Neural progenitor cell (in vitro differentiated cells): Measurements from ENCODE around the gene LHX2. TPM values are rescaled to one million over a fixed set of nuclear protein-coding genes. Genes with fewer than 3 reads are reported as not detected.

Experiments used
- DNase-seq: peaks from one replicate; pipeline ENCODE4 v3.0.0-alpha.2; 2016; ENCODE audit warnings: low spot score
- H2AFZ ChIP-seq: fragments of 200-600 bp; sonication (generic); replicated peaks from 2 replicates; pipeline ENCODE4 v1.6.1; 2016; ENCODE audit warnings: antibody characterized with exemption
- H3F3A ChIP-seq: fragments of 200-600 bp; sonication (generic); 2 replicates; pipeline ENCODE4 v1.6.1; 2016; ENCODE audit warnings: antibody characterized with exemption, low read depth
- H3K27ac ChIP-seq: fragments of 200-600 bp; sonication (generic); 2 replicates; pipeline ENCODE4 v1.5.1; 2016; ENCODE audit warnings: mild to moderate bottlenecking
- H3K27me3 ChIP-seq: fragments of 200-600 bp; sonication (generic); 2 replicates; pipeline ENCODE4 v1.6.1; 2016; ENCODE audit warnings: mild to moderate bottlenecking, moderate library complexity
- H3K36me3 ChIP-seq: fragments of 200-600 bp; sonication (generic); 2 replicates; pipeline ENCODE4 v1.5.1; 2016
- H3K4me1 ChIP-seq: fragments of 200-600 bp; sonication (generic); 2 replicates; pipeline ENCODE4 v1.6.1; 2016; ENCODE audit warnings: mixed run types
- H3K4me2 ChIP-seq: fragments of 200-600 bp; sonication (generic); 2 replicates; pipeline ENCODE4 v1.6.1; 2016
- H3K4me3 ChIP-seq: fragments of 200-600 bp; sonication (generic); 2 replicates; pipeline ENCODE4 v1.5.1; 2016
- H3K79me2 ChIP-seq: fragments of 200-600 bp; sonication (generic); 2 replicates; pipeline ENCODE4 v1.6.1; 2016; ENCODE audit warnings: low read depth
- H3K9ac ChIP-seq: fragments of 200-600 bp; sonication (generic); 2 replicates; pipeline ENCODE4 v1.6.1; 2016
- H3K9me3 ChIP-seq: fragments of 200-600 bp; sonication (generic); 2 replicates; pipeline ENCODE4 v1.5.1; 2016; ENCODE audit warnings: low read depth
- H4K20me1 ChIP-seq: fragments of 200-600 bp; sonication (generic); 2 replicates; pipeline ENCODE4 v1.6.1; 2016; ENCODE audit warnings: low read depth
- H3K27ac Mint-ChIP-seq: 3 replicates; pipeline ENCODE4 v1.8.0; 2021; ENCODE audit warnings: mixed read lengths
- H3K27me3 Mint-ChIP-seq: 2 replicates; pipeline ENCODE4 v1.8.0; 2022; ENCODE audit warnings: low read depth, mild to moderate bottlenecking, inconsistent platforms, moderate library complexity, mixed read lengths; ENCODE audit not compliant: insufficient read depth
- H3K36me3 Mint-ChIP-seq: 3 replicates; pipeline ENCODE4 v1.8.0; 2021; ENCODE audit warnings: mixed read lengths
- H3K4me1 Mint-ChIP-seq: 3 replicates; pipeline ENCODE4 v1.8.0; 2021; ENCODE audit warnings: mixed read lengths
- H3K4me3 Mint-ChIP-seq: 3 replicates; pipeline ENCODE4 v1.8.0; 2021; ENCODE audit warnings: mild to moderate bottlenecking, moderate library complexity, mixed read lengths
- H3K9me3 Mint-ChIP-seq: 3 replicates; pipeline ENCODE4 v1.8.0; 2020; ENCODE audit warnings: mixed read lengths
- CTCF ChIP-seq: fragments of 200-600 bp; sonication (generic); IDR thresholded peaks from 2 replicates; pipeline ENCODE4 v1.5.1; 2017; ENCODE audit warnings: antibody characterized with exemption, mild to moderate bottlenecking
- EZH2 ChIP-seq: fragments of 200-600 bp; sonication (generic); IDR thresholded peaks from 2 replicates; pipeline ENCODE4 v1.6.1; 2017; ENCODE audit warnings: antibody characterized with exemption, mild to moderate bottlenecking, moderate library complexity
- EZH2phosphoT487 ChIP-seq: fragments of 200-600 bp; sonication (generic); IDR thresholded peaks from 2 replicates; pipeline ENCODE4 v1.6.1; 2017; ENCODE audit warnings: antibody characterized with exemption
- total RNA-seq: library from RNA; depleted of rRNA; stranded (reverse); fragments of >200 nt; gene quantifications from 2 replicates; pipeline ENCODE4 v1.2.3, GENCODE V29; 2015; ENCODE audit warnings: low replicate concordance

The LHX2 gene
- total RNA-seq, 1 donor from 2014 or later, result 36.3 TPM

- peaks cover 49% of the 10 kb centered on the region for H3K4me1 Mint-ChIP-seq
- DNase-seq, result peak; percentile 16
- H3K4me1 ChIP-seq, result peaks cover 63% of the 10 kb centered on the region
Observed at GRCh38 chr9:124010303-124010664, 1.3 kb upstream of the LHX2 start.

GRCh38 chr9:124010665-124011321, 775 bp upstream of the LHX2 start:
- H4K20me1 ChIP-seq, result peaks cover 81% of the 10 kb centered on the region
- peaks cover 52% of the 10 kb centered on the region for H3K4me1 Mint-ChIP-seq

More at GRCh38 chr9:124010303-124010664, 1.3 kb upstream of the LHX2 start:
- H3K27me3 Mint-ChIP-seq, result peaks cover 76% of the 10 kb centered on the region
- no peaks in the 10 kb centered on the region for H3K36me3 ChIP-seq
- H2AFZ ChIP-seq, result no peak overlapping the region
- peaks cover 2% of the 10 kb centered on the region for H3K36me3 Mint-ChIP-seq
- H3K4me3 Mint-ChIP-seq, result peak overlapping the region; percentile 75
- H3K4me2 ChIP-seq, result peak overlapping the region; percentile 92
- H3K9me3 ChIP-seq, result no peaks in the 10 kb centered on the region
- H3F3A ChIP-seq, result peaks cover 80% of the 10 kb centered on the region
- H4K20me1 ChIP-seq, result peaks cover 81% of the 10 kb centered on the region
- peaks cover 82% of the 10 kb centered on the region for H3K79me2 ChIP-seq
- H3K9me3 Mint-ChIP-seq, result no peaks in the 10 kb centered on the region
- H3K27ac ChIP-seq, result no peak overlapping the region
- H3K9ac ChIP-seq, result no peak overlapping the region
- H3K27me3 ChIP-seq, result peaks cover 100% of the 10 kb centered on the region
- H3K27ac Mint-ChIP-seq, result no peak overlapping the region
- peak overlapping the region; percentile 76 for H3K4me3 ChIP-seq
- TF ChIP-seq CTCF (no peak), EZH2 (peak; percentile 22)

GRCh38 chr9:124012368-124013301, 1.1 kb downstream of the LHX2 start:
- peaks cover 71% of the 10 kb centered on the region for H3F3A ChIP-seq
- H3K79me2 ChIP-seq, result peaks cover 83% of the 10 kb centered on the region
- peak overlapping the region; percentile 85 for H3K4me3 Mint-ChIP-seq

More at GRCh38 chr9:124010665-124011321, 775 bp upstream of the LHX2 start:
- Histone ChIP-seq H3K27me3 (peaks cover 100% of the 10 kb centered on the region), H3K4me2 (peak overlapping the region; percentile 92), H3K27ac (no peak overlapping the region), H3K9ac (no peak overlapping the region), H2AFZ (no peak overlapping the region), H3F3A (peaks cover 80% of the 10 kb centered on the region), H3K79me2 (peaks cover 82% of the 10 kb centered on the region), H3K4me1 (peaks cover 63% of the 10 kb centered on the region), H3K36me3 (no peaks in the 10 kb centered on the region), H3K9me3 (no peaks in the 10 kb centered on the region), H3K4me3 (peak overlapping the region; percentile 76)
- H3K27me3 Mint-ChIP-seq, result peaks cover 76% of the 10 kb centered on the region
- TF ChIP-seq EZH2 (peak; percentile 5), CTCF (no peak)
- H3K27ac Mint-ChIP-seq, result no peak overlapping the region
- peak overlapping the region; percentile 75 for H3K4me3 Mint-ChIP-seq
- peaks cover 2% of the 10 kb centered on the region for H3K36me3 Mint-ChIP-seq
- DNase-seq, result peak; percentile 89
- no peaks in the 10 kb centered on the region for H3K9me3 Mint-ChIP-seq

More at GRCh38 chr9:124012368-124013301, 1.1 kb downstream of the LHX2 start:
- Histone ChIP-seq H3K4me1 (peaks cover 59% of the 10 kb centered on the region), H3K27me3 (peaks cover 100% of the 10 kb centered on the region), H3K27ac (no peak overlapping the region), H3K4me2 (peak overlapping the region; percentile 92), H3K9me3 (no peaks in the 10 kb centered on the region), H3K4me3 (peak overlapping the region; percentile 76), H3K9ac (peak overlapping the region; percentile 25), H4K20me1 (peaks cover 81% of the 10 kb centered on the region), H3K36me3 (no peaks in the 10 kb centered on the region), H2AFZ (no peak overlapping the region)
- peaks cover 2% of the 10 kb centered on the region for H3K9me3 Mint-ChIP-seq
- H3K27me3 Mint-ChIP-seq, result peaks cover 72% of the 10 kb centered on the region
- H3K4me1 Mint-ChIP-seq, result peaks cover 46% of the 10 kb centered on the region
- peak; percentile 90 for TF ChIP-seq EZH2
- peak; percentile 93 for TF ChIP-seq EZH2phosphoT487
- no peak for TF ChIP-seq CTCF
- peaks cover 2% of the 10 kb centered on the region for H3K36me3 Mint-ChIP-seq
- no peak overlapping the region for H3K27ac Mint-ChIP-seq
- DNase-seq, result peak; percentile 55
